ENCODE data around the gene ACSF3. TPM values are rescaled to one million over a fixed set of nuclear protein-coding genes. Genes with fewer than 3 reads are reported as not detected.

Gene ACSF3
- total RNA-seq, 1 experiment from 2014 or later = 74.5 TPM

DNA sequence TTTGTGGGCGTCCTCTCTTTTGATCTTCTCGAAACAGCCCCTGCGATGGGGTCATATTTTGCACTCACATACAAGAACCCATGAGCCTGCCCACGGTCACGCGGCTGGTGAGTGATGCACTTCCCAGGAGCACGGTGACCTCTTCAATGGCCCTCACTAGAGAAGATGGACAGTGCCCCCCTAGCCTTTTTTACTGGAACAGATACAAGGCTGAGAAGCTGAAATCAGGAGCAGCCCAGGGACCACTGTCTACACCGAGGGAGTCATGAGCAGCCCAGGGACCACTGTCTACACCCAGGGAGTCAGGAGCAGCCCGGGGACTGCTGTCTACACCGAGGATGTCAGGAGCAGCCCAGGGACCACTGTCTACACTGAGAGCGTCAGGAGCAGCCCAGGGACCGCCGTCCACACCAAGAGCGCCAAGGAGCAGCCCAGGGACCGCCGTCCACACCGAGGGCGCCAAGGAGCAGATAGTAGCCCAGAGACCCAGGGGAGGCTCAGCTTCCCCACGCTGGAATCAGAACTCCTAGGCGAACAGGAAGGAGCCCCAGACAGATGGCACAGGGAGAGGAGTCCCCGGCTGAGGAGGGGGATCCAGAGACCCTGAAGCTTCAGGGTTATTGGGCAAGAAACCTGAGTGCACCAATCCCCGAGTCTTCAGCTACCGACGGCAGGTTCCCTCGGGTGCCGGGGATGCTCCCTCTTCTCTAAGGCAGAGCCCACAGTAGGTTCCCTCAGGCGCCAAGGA lies 23.7 kb downstream of the ACSF3 start:
- CTCF ChIA-PET = no interaction called here
- no TSS peak for BruUV-seq (replicated peaks)

DNA sequence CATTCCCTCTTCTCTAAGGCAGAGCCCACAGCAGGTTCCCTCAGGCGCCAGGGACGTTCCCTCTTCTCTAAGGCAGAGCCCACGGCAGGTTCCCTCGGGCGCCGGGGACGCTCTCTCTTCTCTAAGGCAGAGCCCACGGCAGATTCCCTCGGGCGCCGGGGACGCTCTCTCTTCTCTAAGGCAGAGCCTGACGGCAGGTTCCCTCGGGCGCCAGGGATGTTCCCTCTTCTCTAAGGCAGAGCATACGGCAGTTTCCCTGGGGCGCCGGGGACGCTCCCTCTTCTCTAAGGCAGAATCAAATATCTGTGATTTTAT lies 24.3 kb downstream of the ACSF3 start:
- H3K9ac ChIP-seq (ENCODE audit: low read length) = no peak overlapping the region
- H3K4me1 ChIP-seq (ENCODE audit: control insufficient read depth in 1 of 2, insufficient read depth in 2 of 2, low read length in 2 of 2) = no peaks in the 10 kb centered on the region
- H2AFZ ChIP-seq (ENCODE audit: low read depth, low read length, poor library complexity, severe bottlenecking) = no peak overlapping the region
- ChIA-PET CTCF (no interaction called here), RAD21 (ENCODE audit: low non-redundant PET in 1 of 2, low total read pairs in 2 of 2, uncharacterized antibody in 2 of 2, unreplicated experiment in 2 of 2) (no interaction called here), POLR2A (no interaction called here)
- no peaks in the 10 kb centered on the region for H3K9me2 ChIP-seq (ENCODE audit: insufficient read depth)
- H3K4me2 ChIP-seq (ENCODE audit: low read length) = no peak overlapping the region
- H3K36me3 ChIP-seq (ENCODE audit: control insufficient read depth in 1 of 2, insufficient read depth in 2 of 2, low read length in 2 of 2) = peaks cover 26 to 30% of the 10 kb centered on the region in 2 experiments; a peak in 3 of 4 replicates
- no peaks in the 10 kb centered on the region for H3K79me2 ChIP-seq (ENCODE audit: insufficient read depth, low read length)
- ATAC-seq = no peak
- no peaks in the 10 kb centered on the region for H4K20me1 ChIP-seq (ENCODE audit: insufficient read depth)
- DNase-seq (ENCODE audit: low read depth, low spot score) = no peak
- intact Hi-C loops (cut with micrococcal nuclease) = no loop called here
- no peak for TF ChIP-seq FOSL1 (IDR thresholded peaks at IDR 0.05; ENCODE audit: low read depth)
- no peak for TF ChIP-seq CEBPB (IDR thresholded peaks at IDR 0.05; ENCODE audit: low read depth)
- no peak for TF ChIP-seq MAX (IDR thresholded peaks at IDR 0.05)
- TF ChIP-seq ATF3 (IDR thresholded peaks at IDR 0.05) = no peak
- no peaks in the 10 kb centered on the region for H3K27me3 ChIP-seq (ENCODE audit: insufficient read depth, low read length)
- no TSS peak for BruUV-seq (replicated peaks)
- H3K4me3 ChIP-seq (replicated peaks in 1 of 2; ENCODE audit: low read depth in 1 of 2, low read length in 2 of 2) = no peak overlapping the region
- H3K27ac ChIP-seq (ENCODE audit: low read depth, low read length) = no peak overlapping the region
- no peaks in the 10 kb centered on the region for H3K9me3 ChIP-seq (ENCODE audit: control insufficient read depth in 1 of 2, insufficient read depth in 1 of 2, low read depth in 1 of 2, low read length in 2 of 2)

More for the DNA sequence above, 23.7 kb downstream of the ACSF3 start:
- RAD21 ChIA-PET (ENCODE audit: low non-redundant PET in 1 of 2, low total read pairs in 2 of 2, uncharacterized antibody in 2 of 2, unreplicated experiment in 2 of 2) = no interaction called here
- Histone ChIP-seq H3K9me3 (ENCODE audit: control insufficient read depth in 1 of 2, insufficient read depth in 1 of 2, low read depth in 1 of 2, low read length in 2 of 2) (no peaks in the 10 kb centered on the region), H3K4me3 (replicated peaks in 1 of 2; ENCODE audit: low read depth in 1 of 2, low read length in 2 of 2) (no peak overlapping the region), H3K9me2 (ENCODE audit: insufficient read depth) (no peaks in the 10 kb centered on the region), H3K27ac (ENCODE audit: low read depth, low read length) (no peak overlapping the region), H3K4me2 (ENCODE audit: low read length) (no peak overlapping the region), H3K4me1 (ENCODE audit: control insufficient read depth in 1 of 2, insufficient read depth in 2 of 2, low read length in 2 of 2) (no peaks in the 10 kb centered on the region), H4K20me1 (ENCODE audit: insufficient read depth) (no peaks in the 10 kb centered on the region), H3K27me3 (ENCODE audit: insufficient read depth, low read length) (no peaks in the 10 kb centered on the region), H3K79me2 (ENCODE audit: insufficient read depth, low read length) (no peaks in the 10 kb centered on the region), H2AFZ (ENCODE audit: low read depth, low read length, poor library complexity, severe bottlenecking) (no peak overlapping the region), H3K36me3 (ENCODE audit: control insufficient read depth in 1 of 2, insufficient read depth in 2 of 2, low read length in 2 of 2) (peaks cover 26 to 33% of the 10 kb centered on the region in 2 experiments; a peak in 3 of 4 replicates), H3K9ac (ENCODE audit: low read length) (no peak overlapping the region)
- intact Hi-C loops (cut with micrococcal nuclease) = no loop called here
- TF ChIP-seq POLR2A (IDR thresholded peaks at IDR 0.05; ENCODE audit: borderline replicate concordance, extremely low read depth, insufficient read depth, insufficient read length) = no peak
- TF ChIP-seq RAD21 (IDR thresholded peaks at IDR 0.05; ENCODE audit: low read depth) = no peak
- TF ChIP-seq SIN3A (IDR thresholded peaks at IDR 0.05; ENCODE audit: low read depth) = no peak
- no peak for TF ChIP-seq FOSL1 (IDR thresholded peaks at IDR 0.05; ENCODE audit: low read depth)
- TF ChIP-seq TCF7L2 (IDR thresholded peaks at IDR 0.05; ENCODE audit: borderline replicate concordance, extremely low read depth, insufficient read depth, insufficient read length) = no peak
- ATAC-seq (no peak), DNase-seq (ENCODE audit: low read depth, low spot score) (no peak)
- POLR2A ChIA-PET = no interaction called here
